HG03103 (cell line): ENCODE data around the gene C1orf21.

Experiments used
- ATAC-seq: cut with Tn5 transposase; IDR thresholded peaks from one replicate; pipeline ENCODE4 v1.9.1; 2021; ENCODE audit warnings: low read depth; ENCODE audit not compliant: unreplicated experiment

C1orf21 gene

GRCh38 chr1:184385865-184386311 lies 941 bp upstream of the C1orf21 start:
- ATAC-seq: no peak

DNA sequence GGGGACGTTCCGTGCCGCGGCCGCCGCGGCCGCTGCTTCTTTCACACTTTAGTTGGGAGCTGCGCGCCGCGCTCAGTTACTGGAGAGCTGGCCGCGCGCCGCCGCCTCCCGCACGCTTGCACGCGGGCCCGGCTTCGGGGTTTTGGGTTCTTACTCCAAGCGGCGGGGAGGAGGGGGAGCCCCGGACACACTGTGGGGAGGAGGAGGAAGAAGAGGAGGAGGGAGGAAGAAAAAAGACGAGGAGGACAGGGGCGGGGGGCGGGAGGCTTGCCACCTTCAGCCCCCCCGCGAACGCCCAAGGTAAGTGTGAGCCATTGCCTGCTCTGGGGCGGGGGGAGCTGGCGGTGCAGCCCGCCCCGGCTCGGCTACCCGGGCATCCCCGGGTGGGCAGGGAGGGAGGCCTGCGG lies 243 bp downstream of the C1orf21 start:
- ATAC-seq: peak; percentile 24

GRCh38 chr1:184387476-184388318 lies 868 bp downstream of the C1orf21 start:
- no peak for ATAC-seq

DNA sequence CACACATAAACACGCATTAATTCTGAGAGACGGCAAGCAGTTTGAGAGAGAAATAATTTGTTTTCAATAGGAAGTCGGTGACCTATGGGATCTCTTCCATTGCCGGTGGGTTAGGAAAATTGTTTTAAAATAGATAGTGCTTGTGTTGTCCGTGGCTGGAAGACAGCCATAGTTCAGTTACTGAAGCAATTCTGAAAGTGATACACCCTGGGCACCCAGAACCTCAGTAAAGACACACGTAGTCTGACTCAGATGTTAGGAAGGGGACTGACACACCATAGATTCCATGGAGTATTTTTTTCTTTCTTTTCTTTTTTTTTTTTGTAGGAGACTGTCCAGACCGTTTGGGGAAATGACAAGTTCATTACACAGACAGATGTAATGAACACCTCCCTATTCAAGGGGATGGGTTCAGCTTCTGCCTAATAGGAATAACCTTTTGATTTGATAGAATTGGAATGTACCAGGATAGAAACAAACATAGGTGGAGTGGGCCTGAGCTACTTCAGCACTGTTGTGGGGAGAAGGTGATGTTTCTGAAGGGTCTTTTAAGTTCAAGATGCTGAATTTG lies 1.6 kb downstream of the C1orf21 start:
- ATAC-seq: no peak

DNA sequence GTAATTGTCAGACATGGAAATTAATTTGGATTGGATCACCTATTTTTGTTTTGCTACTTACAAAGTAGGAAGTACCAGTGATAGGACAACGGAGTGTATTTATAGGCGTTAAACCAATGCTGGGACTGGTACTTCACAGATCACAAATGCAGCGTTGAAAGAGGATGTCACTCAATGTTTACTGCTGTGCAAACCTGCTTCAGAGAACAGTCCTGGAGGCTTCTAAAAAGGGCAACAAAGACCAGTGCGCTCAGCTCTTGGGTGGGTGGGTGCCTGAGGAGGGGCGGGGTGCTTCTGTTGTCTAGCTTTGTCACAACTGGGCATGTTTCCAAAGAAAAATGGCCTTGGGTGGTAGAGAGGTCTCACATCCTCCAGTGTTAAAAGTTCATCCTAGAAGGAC lies 2.1 kb downstream of the C1orf21 start:
- no peak for ATAC-seq

DNA sequence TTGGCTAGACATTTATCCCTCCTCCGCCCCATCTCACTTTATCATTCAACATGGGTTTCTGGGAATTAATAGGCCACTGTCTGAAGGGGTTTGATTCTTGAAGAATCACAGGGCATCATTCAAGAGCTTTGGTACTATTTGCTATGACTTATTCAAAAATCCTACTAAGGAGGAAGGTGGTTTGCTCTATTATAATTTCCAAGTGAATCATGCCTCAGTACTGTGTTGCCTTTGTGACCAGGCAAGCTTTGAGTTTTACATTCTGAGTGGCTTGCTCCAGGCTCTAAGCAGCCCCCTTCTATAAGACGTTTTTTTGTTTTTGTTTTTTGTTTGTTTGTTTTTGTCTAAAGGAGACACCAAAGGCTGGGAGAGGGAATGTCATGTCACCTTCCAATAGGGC lies 2.6 kb downstream of the C1orf21 start:
- ATAC-seq: no peak

GRCh38 chr1:184390889-184391288 lies 4.1 kb downstream of the C1orf21 start:
- no peak for ATAC-seq

GRCh38 chr1:184392067-184392466 lies 5.2 kb downstream of the C1orf21 start:
- no peak for ATAC-seq

- no peak for ATAC-seq
Measured at GRCh38 chr1:184392779-184393522, 6.1 kb downstream of the C1orf21 start.

DNA sequence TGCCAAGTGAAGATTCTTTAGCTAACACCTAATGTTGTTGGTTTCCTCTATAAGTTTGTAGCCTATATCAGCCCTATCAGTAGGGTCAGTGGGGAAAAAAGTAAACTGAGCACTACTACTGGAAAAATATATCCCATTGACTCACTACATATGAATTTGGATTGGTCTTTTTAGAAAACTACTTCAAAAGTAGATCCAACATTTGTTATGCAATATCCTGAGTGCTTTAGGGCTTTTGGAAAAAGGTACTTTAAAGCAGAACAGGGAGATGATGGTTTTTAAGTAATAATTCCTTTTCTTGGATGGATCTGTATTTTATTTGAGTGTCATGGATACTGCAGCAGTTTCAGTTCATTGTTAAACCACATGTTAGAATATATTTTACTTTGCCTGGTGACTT lies 7.1 kb downstream of the C1orf21 start:
- no peak for ATAC-seq

DNA sequence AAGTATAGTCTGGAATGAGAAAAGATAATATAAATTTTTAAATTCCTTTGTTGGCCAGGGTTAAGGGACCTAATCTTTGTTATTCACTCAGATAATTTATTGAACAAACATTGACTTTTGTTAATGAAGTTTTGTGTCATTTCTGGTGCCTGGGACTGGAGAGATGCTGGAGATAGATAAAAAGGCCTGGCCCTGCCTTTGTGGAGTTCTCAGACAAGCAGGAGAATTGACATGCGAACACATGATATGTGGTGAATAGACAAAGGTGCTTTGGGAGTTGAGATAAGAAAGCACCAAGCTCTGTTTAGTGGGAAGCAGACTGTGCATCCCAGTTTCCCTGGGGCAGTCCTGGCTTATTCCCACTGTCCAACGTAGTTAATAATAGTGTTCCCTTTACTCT lies 8.5 kb downstream of the C1orf21 start:
- no peak for ATAC-seq

DNA sequence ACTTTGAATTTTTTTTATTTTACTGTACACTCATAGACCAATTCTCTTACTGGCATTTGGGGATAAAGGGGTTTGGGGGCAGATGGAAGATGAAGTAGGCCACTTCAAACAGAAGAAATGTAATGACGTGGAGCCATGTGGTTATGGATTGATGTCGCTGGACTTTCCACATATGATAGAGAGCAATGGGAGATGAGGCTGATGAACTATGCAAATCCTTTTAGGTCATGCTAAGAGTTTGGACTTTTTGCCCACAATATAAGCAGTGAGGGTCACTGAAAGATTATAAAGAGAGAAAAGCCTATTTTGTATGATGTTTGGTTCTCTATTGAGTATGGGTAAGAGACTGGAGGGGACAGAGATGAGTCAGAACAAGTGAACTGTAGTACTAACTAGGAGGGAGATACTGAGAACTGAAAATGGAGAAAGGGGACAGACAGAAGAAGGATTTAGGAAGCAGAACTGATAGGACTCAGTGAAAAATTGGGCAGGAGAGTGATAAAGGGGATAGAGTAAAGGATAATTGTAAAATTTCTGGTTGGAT lies 9.2 kb downstream of the C1orf21 start:
- ATAC-seq: no peak

DNA sequence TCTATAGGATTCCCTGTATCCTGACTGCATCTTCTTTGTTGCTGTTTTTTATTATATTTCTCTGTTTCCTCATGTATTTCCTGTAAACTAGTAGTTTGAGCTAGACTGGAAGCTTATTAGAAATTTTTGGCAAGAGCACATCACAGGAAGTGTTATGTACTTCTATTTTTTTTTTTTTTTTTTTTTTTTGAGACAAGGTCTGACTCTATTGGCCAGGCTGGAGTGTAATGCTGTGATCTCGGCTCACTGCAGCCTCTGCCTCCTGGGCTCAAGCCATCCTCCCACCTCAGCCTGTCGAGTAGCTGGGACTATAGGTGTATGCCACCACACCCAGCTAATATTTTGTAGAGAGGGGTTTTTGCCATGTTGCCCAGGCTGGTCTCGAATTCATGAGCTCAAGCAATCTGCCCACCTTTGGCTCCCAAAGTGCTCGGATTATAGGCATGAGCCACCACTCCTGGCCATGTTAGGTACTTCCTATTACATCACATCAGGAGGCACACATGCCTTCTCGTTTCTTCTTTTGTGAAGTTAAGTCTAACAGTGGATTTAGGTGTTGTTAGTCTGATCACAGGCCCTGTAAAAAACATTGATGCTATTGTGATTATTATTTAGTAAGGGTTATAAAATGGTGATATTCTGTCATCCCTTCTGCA lies 12.5 kb downstream of the C1orf21 start:
- ATAC-seq: no peak

DNA sequence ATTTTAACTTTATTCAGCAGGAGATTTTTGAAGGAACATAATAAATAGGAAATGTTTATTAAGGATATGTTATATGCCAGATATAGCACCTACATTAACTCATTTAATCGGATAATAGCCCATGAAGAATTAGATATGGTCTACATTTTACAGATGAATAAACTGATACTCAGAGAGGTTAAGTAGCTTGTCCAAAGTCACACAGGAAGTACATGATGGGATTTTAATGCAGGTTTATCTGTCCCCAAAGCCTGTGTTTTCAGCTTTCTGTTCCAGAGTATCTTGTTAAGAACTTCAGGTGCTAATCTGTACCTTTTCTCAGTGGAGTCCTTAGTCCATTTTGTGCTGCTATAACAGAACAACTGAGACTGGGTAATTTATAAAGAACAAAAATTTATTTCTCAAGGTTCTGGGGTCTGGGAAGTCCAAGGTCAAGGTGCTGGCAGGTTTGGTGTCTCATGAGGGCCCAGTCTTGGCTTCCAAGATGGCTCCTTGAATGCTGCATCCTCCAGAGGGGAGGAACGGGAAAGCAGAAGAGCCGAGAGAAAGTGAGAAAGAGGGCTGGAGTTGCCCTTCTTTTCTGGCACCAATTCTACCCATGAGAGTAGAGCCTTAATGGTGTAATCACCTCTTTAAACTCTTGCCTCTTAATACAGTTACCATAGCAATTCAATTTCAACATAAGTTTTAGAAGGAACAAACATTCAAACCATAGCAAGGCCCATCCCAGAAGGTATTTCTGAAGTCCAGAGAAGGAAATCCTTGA lies 17.3 kb downstream of the C1orf21 start:
- ATAC-seq: no peak

- ATAC-seq: no peak
Measured at GRCh38 chr1:184404727-184405027, 17.8 kb downstream of the C1orf21 start.

GRCh38 chr1:184405094-184405800 lies 18.4 kb downstream of the C1orf21 start:
- no peak for ATAC-seq

DNA sequence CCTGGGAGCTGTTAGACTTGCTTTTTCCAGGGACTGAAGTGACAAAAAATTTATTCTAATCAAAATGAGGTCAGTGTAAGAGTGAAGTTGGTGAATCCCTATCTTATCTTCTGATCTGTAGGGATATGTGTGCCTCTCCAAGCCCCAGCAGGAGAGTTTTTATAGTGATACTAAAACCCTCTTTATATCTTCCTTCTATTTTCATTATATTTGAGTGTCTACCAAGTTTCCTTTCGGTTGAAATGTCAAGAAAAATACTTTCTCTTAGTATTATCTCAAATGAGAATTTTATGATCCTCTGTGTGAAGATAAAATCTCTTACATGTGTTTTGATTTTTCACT lies 18.9 kb downstream of the C1orf21 start:
- ATAC-seq: no peak

GRCh38 chr1:184406479-184406878 lies 19.6 kb downstream of the C1orf21 start:
- no peak for ATAC-seq

DNA sequence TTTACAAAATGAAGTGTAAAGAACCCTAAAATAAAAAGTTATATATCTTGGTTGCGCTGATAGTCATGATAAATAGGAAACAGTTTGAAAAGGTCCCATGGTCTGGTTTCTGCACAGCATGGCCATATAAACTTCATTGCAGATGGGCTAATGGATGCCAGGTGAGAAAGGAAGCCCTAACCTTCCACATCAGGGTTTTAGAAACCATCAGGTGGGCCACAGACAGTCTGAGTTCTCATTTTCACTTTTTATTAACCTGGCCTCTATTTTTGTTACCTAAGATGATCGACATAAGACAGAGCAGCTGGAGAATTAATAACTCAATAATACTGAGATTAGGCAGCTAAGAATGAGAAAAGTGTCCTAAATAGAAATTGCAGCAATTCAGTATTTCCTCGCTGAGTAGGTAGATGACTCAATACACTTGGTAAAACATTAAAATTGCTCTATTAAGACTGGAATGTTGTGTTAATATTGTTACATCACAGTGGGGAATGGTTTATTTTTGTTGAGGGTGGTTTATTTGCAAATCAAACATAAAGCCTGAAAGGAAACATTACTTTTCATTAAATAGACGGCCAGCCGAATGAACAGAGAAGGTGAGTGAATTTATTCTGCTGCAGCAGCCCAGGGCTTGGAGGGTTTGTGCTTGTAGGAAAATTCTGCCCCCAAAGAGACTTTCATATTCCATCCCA lies 21.1 kb downstream of the C1orf21 start:
- ATAC-seq: no peak
